ENCODE measurements around the gene OR2V2.
A peak's percentile ranks its signal among the peaks of the same experiment; 100 is the strongest.
"Not testable (repeated sequence)": the region's sequence is repeated elsewhere in the genome, so short reads cannot be mapped to it uniquely, and the experiment has no call there.

The OR2V2 gene

GRCh38 chr5:181170237-181170825 is 22.9 kb downstream of the OR2V2 start:
- no peak for DNase-seq

GRCh38 chr5:181170996-181171395 is 23.6 kb downstream of the OR2V2 start:
- no peak for DNase-seq

- DNase-seq = no peak
Measured at GRCh38 chr5:181171782-181172181, 24.4 kb downstream of the OR2V2 start.

GRCh38 chr5:181173027-181173419 is 25.6 kb downstream of the OR2V2 start:
- peak; percentile 41 for DNase-seq

- peak; percentile 60 for DNase-seq
Measured at GRCh38 chr5:181173420-181174342, 26.3 kb downstream of the OR2V2 start.

- no peak for DNase-seq
Measured at GRCh38 chr5:181176254-181176952, 29.0 kb downstream of the OR2V2 start.

- not testable (repeated sequence) for DNase-seq
Measured at GRCh38 chr5:181177559-181177958, 30.2 kb downstream of the OR2V2 start.

- peak; percentile 74 for DNase-seq
Measured at GRCh38 chr5:181181650-181182565, 34.5 kb downstream of the OR2V2 start.

- no peak for DNase-seq
Measured at GRCh38 chr5:181182651-181183050, 35.3 kb downstream of the OR2V2 start.

GRCh38 chr5:181184845-181185216 is 37.4 kb downstream of the OR2V2 start:
- no peak for DNase-seq

- DNase-seq = no peak
Measured at GRCh38 chr5:181185560-181185959, 38.2 kb downstream of the OR2V2 start.

- no peak for DNase-seq
Measured at GRCh38 chr5:181186022-181186421, 38.6 kb downstream of the OR2V2 start.

GRCh38 chr5:181186986-181187499 is 39.7 kb downstream of the OR2V2 start:
- DNase-seq = no peak

GRCh38 chr5:181187500-181188213 is 40.3 kb downstream of the OR2V2 start:
- peak; percentile 64 for DNase-seq

- DNase-seq = peak; percentile 81
Measured at GRCh38 chr5:181188700-181189362, 41.4 kb downstream of the OR2V2 start.

- no peak for DNase-seq
Measured at GRCh38 chr5:181189363-181189961, 42.1 kb downstream of the OR2V2 start.

GRCh38 chr5:181189962-181190710 is 42.8 kb downstream of the OR2V2 start:
- peak; percentile 26 for DNase-seq

- peak; percentile 34 for DNase-seq
Measured at GRCh38 chr5:181190711-181191525, 43.5 kb downstream of the OR2V2 start.
